B cell (primary cell): ENCODE results near the gene ARID3C.

Experiments
- CTCF ChIP-seq: fragments of 200-600 bp; IDR thresholded peaks from one replicate; pipeline ENCODE4 v1.8.0; 2022; ENCODE audit warnings: antibody characterized with exemption, mild to moderate bottlenecking
- EZH2 ChIP-seq: IDR thresholded peaks from 2 replicates; pipeline ENCODE4 v1.6.1; 2012; ENCODE audit warnings: borderline replicate concordance, low read depth, mild to moderate bottlenecking, moderate library complexity, low read length; ENCODE audit not compliant: insufficient read depth, poor library complexity, severe bottlenecking

- TF ChIP-seq CTCF (no peak), EZH2 (no peak)
Measured at GRCh38 chr9:34575241-34575640, 53.6 kb downstream of the ARID3C start.
